Nephron progenitor cell (in vitro differentiated cells): Measurements from ENCODE around the gene MYL5.
A peak's percentile ranks its signal among the peaks of the same experiment; 100 is the strongest.
"Not testable (repeated sequence)": the region's sequence is repeated elsewhere in the genome, so short reads cannot be mapped to it uniquely, and the experiment has no call there.

Experiments
- DNase-seq: peaks from one replicate; pipeline ENCODE4 v3.0.0; 2021
- H3K27ac Mint-ChIP-seq: 2 replicates; pipeline ENCODE4 v1.8.0; 2021; ENCODE audit warnings: mild to moderate bottlenecking, moderate library complexity, mixed read lengths
- H3K27me3 Mint-ChIP-seq: 2 replicates; pipeline ENCODE4 v1.8.0; 2021; ENCODE audit warnings: mild to moderate bottlenecking, low read depth, mixed read lengths; ENCODE audit not compliant: poor library complexity
- H3K36me3 Mint-ChIP-seq: 2 replicates; pipeline ENCODE4 v1.8.0; 2021; ENCODE audit warnings: low read depth, mixed read lengths
- H3K4me1 Mint-ChIP-seq: 2 replicates; pipeline ENCODE4 v1.8.0; 2021; ENCODE audit warnings: mixed read lengths
- H3K4me3 Mint-ChIP-seq: 2 replicates; pipeline ENCODE4 v1.8.0; 2021; ENCODE audit warnings: mild to moderate bottlenecking, moderate library complexity, mixed read lengths
- H3K9me3 Mint-ChIP-seq: 2 replicates; pipeline ENCODE4 v1.8.0; 2021; ENCODE audit warnings: mild to moderate bottlenecking, moderate library complexity, mixed read lengths
- CTCF ChIP-seq: fragments of 200-600 bp; sonication (generic); IDR thresholded peaks from 2 replicates; pipeline ENCODE4 v1.5.0; 2021; ENCODE audit warnings: antibody characterized with exemption

The MYL5 gene

GRCh38 chr4:635851-636627, 38.3 kb upstream of the MYL5 start:
- peaks cover 3% of the 10 kb centered on the region for H3K36me3 Mint-ChIP-seq
- no peak overlapping the region for H3K4me3 Mint-ChIP-seq
- peaks cover 24% of the 10 kb centered on the region for H3K9me3 Mint-ChIP-seq
- DNase-seq, result no peak
- no peak overlapping the region for H3K27ac Mint-ChIP-seq
- H3K27me3 Mint-ChIP-seq, result peaks cover 17% of the 10 kb centered on the region
- H3K4me1 Mint-ChIP-seq, result peaks cover 19% of the 10 kb centered on the region
- no peak for TF ChIP-seq CTCF

GRCh38 chr4:636628-637159, 37.6 kb upstream of the MYL5 start:
- DNase-seq, result no peak
- Mint-ChIP-seq H3K9me3 (peaks cover 21% of the 10 kb centered on the region), H3K27me3 (peaks cover 17% of the 10 kb centered on the region), H3K4me3 (no peak overlapping the region), H3K27ac (no peak overlapping the region), H3K36me3 (no peaks in the 10 kb centered on the region), H3K4me1 (peaks cover 16% of the 10 kb centered on the region)
- no peak for TF ChIP-seq CTCF

GRCh38 chr4:637536-638280, 36.6 kb upstream of the MYL5 start:
- no peak for DNase-seq
- Mint-ChIP-seq H3K36me3 (no peaks in the 10 kb centered on the region), H3K9me3 (peaks cover 14% of the 10 kb centered on the region), H3K4me1 (peaks cover 16% of the 10 kb centered on the region), H3K27me3 (peaks cover 17% of the 10 kb centered on the region), H3K4me3 (peak overlapping the region; percentile 42), H3K27ac (peak overlapping the region; percentile 90)
- TF ChIP-seq CTCF, result no peak

- H3K9me3 Mint-ChIP-seq, result peaks cover 36% of the 10 kb centered on the region
- H3K4me1 Mint-ChIP-seq, result peaks cover 16% of the 10 kb centered on the region
- H3K4me3 Mint-ChIP-seq, result not testable (repeated sequence)
Measured at GRCh38 chr4:642366-642765, 32.0 kb upstream of the MYL5 start.

GRCh38 chr4:646460-646859, 27.9 kb upstream of the MYL5 start:
- Mint-ChIP-seq H3K27ac (no peak overlapping the region), H3K36me3 (no peaks in the 10 kb centered on the region), H3K27me3 (peaks cover 4% of the 10 kb centered on the region), H3K4me1 (peaks cover 34% of the 10 kb centered on the region), H3K4me3 (no peak overlapping the region), H3K9me3 (peaks cover 25% of the 10 kb centered on the region)
- TF ChIP-seq CTCF, result no peak
- DNase-seq, result no peak

More at GRCh38 chr4:642366-642765, 32.0 kb upstream of the MYL5 start:
- not testable (repeated sequence) for DNase-seq, H3K36me3 Mint-ChIP-seq, H3K27ac Mint-ChIP-seq
- H3K27me3 Mint-ChIP-seq, result peaks cover 12% of the 10 kb centered on the region

- H3K4me1 Mint-ChIP-seq, result peaks cover 44% of the 10 kb centered on the region
- no peak overlapping the region for H3K4me3 Mint-ChIP-seq
- peaks cover 25% of the 10 kb centered on the region for H3K9me3 Mint-ChIP-seq
- peaks cover 9% of the 10 kb centered on the region for H3K27me3 Mint-ChIP-seq
- no peak for DNase-seq
- H3K36me3 Mint-ChIP-seq, result no peaks in the 10 kb centered on the region
- TF ChIP-seq CTCF, result no peak
- peak overlapping the region; percentile 57 for H3K27ac Mint-ChIP-seq
Measured at GRCh38 chr4:647481-647880, 26.9 kb upstream of the MYL5 start.
